Measurements from ENCODE around the gene CRY1.

DNA sequence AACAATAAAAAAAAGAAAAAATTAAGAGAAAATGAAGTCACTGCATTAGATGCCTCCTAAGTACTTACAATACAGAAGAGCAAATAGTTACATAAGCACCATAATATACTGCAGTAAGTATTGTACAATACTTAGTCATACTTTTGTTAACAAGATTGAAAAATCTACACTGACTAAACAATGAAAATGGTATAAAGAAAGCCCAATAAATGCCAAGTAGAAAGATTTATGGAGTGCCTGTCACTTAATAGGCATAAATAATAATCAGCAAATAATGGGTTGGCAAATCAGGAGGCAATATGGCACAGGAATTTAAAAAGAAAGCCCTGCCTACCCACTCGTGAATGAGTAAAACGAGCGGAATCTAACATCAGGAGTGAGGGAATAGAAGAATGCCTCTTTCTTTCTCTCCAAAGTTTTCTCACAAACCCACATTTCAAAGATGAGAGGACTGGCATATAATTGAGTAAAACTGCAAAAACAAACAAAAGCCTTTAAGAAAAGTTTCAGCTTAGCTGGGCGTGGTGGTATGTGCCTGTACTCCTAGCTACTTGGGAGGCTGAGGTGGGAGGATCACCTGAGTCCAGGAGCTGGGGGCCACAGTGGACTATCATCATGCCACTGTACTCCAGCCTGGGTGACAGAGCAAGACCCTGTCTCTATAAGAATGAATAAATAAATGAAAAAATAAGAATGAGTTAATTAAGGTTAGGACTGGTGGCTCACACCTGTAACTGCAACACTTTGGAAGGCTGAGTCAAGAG is 36.1 kb downstream of the CRY1 start:
- TF ChIP-seq, protein P1, sequence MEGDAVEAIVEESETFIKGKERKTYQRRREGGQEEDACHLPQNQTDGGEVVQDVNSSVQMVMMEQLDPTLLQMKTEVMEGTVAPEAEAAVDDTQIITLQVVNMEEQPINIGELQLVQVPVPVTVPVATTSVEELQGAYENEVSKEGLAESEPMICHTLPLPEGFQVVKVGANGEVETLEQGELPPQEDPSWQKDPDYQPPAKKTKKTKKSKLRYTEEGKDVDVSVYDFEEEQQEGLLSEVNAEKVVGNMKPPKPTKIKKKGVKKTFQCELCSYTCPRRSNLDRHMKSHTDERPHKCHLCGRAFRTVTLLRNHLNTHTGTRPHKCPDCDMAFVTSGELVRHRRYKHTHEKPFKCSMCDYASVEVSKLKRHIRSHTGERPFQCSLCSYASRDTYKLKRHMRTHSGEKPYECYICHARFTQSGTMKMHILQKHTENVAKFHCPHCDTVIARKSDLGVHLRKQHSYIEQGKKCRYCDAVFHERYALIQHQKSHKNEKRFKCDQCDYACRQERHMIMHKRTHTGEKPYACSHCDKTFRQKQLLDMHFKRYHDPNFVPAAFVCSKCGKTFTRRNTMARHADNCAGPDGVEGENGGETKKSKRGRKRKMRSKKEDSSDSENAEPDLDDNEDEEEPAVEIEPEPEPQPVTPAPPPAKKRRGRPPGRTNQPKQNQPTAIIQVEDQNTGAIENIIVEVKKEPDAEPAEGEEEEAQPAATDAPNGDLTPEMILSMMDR (IDR thresholded peaks at IDR 0.05) = peak in 1 of 6 experiments; percentile 6
- no peak for TF ChIP-seq POLR2A (IDR thresholded peaks at IDR 0.05)
